ENCODE results near the gene WSB2. TPM values are rescaled to one million over a fixed set of nuclear protein-coding genes. Genes with fewer than 3 reads are reported as not detected.

WSB2 gene
- total and polyA plus RNA-seq, 4 donors: 20.4 to 41.7 (median 28.3) TPM

- TF ChIP-seq RAD21 (IDR thresholded peaks at IDR 0.05) (no peak), EGR1 (IDR thresholded peaks at IDR 0.05; ENCODE audit: low read depth in 2 of 2) (no peak), TAF1 (conservative IDR thresholded peaks at IDR 0.05) (no peak), ATF3 (IDR thresholded peaks at IDR 0.05) (no peak), MAX (IDR thresholded peaks at IDR 0.05) (no peak), HNF4A (conservative IDR thresholded peaks at IDR 0.05) (no peak)
Observed at GRCh38 chr12:118070650-118071049, 9.7 kb upstream of the WSB2 start (continued).

- DNase-seq (ENCODE audit: low spot score): no peak
- no peak overlapping the region for H3K27ac ChIP-seq (ENCODE audit: low read depth in 1 of 2, low read length in 2 of 2)
- H3K36me3 ChIP-seq (ENCODE audit: control insufficient read depth in 4 of 4, insufficient read depth in 3 of 4, low read depth in 1 of 4, low read length in 3 of 4): peaks cover 0 to 2% (median under 1%) of the 10 kb centered on the region in 4 donors
- WGBS: 85% methylated on average over 2 of the region's 2 CpGs
- no peaks in the 10 kb centered on the region for H3K27me3 ChIP-seq (ENCODE audit: control insufficient read depth in 4 of 4, insufficient read depth in 4 of 4, low read length in 3 of 4)
- no peaks in the 10 kb centered on the region for H3K9me3 ChIP-seq (ENCODE audit: control insufficient read depth in 4 of 4, low read length in 3 of 4)
- no peak overlapping the region for H3K4me3 ChIP-seq (ENCODE audit: low read depth in 1 of 3, low read length in 3 of 3)
- no peak for TF ChIP-seq TAF1 (conservative IDR thresholded peaks at IDR 0.05)
- TF ChIP-seq FOXA2 (IDR thresholded peaks at IDR 0.05): no peak
- no peak for TF ChIP-seq JUND (IDR thresholded peaks at IDR 0.05)
- TF ChIP-seq RXRA (IDR thresholded peaks at IDR 0.05): no peak
- no peak for TF ChIP-seq MAX (IDR thresholded peaks at IDR 0.05)
- TF ChIP-seq CTCF (IDR thresholded peaks at IDR 0.05; ENCODE audit: low read depth, low read length, missing input control): no peak
- no peak for TF ChIP-seq ZBTB33 (IDR thresholded peaks at IDR 0.05)
- TF ChIP-seq RAD21 (IDR thresholded peaks at IDR 0.05): no peak
- TF ChIP-seq EGR1 (IDR thresholded peaks at IDR 0.05; ENCODE audit: low read depth in 2 of 2): no peak
- no peak for TF ChIP-seq HNF4G (IDR thresholded peaks at IDR 0.05)
- no peak for TF ChIP-seq GABPA (IDR thresholded peaks at IDR 0.05 in 1 of 2, conservative IDR thresholded peaks at IDR 0.05 in 1 of 2)
- TF ChIP-seq SP1 (IDR thresholded peaks at IDR 0.05): no peak
- no peak for TF ChIP-seq REST (IDR thresholded peaks at IDR 0.05)
- no peak for TF ChIP-seq FOXA1 (IDR thresholded peaks at IDR 0.05)
- H3K4me1 ChIP-seq (ENCODE audit: control insufficient read depth in 4 of 4, insufficient read depth in 4 of 4, low read length in 3 of 4): peaks cover 4 to 10% (median 5%) of the 10 kb centered on the region in 4 donors
- H3K9ac ChIP-seq (ENCODE audit: low read depth in 1 of 2, low read length in 2 of 2): no peak overlapping the region
Observed at GRCh38 chr12:118068445-118068844, 7.5 kb upstream of the WSB2 start.

Data from liver (tissue), 9 donors.